NCI-H446 (cell line): Measurements from ENCODE around the gene CLIC4.
A peak's percentile ranks its signal among the peaks of the same experiment; 100 is the strongest.
"Not testable (repeated sequence)": the region's sequence is repeated elsewhere in the genome, so short reads cannot be mapped to it uniquely, and the experiment has no call there.

Experiments
- DNase-seq, 2 experiments: peaks; one replicate each; lab custom pipeline; 2025; lab: John Stamatoyannopoulos, UW

Gene CLIC4

GRCh38 chr1:24717887-24718650, 27.2 kb upstream of the CLIC4 start:
- no peak for DNase-seq

GRCh38 chr1:24720152-24720551, 25.1 kb upstream of the CLIC4 start:
- no peak for DNase-seq

GRCh38 chr1:24721533-24721932, 23.7 kb upstream of the CLIC4 start:
- no peak for DNase-seq

- not testable (repeated sequence) for DNase-seq
Measured at GRCh38 chr1:24722073-24723035, 22.9 kb upstream of the CLIC4 start.

- no peak for DNase-seq
Measured at GRCh38 chr1:24724345-24725208, 20.7 kb upstream of the CLIC4 start.

GRCh38 chr1:24725209-24725651, 20.0 kb upstream of the CLIC4 start:
- DNase-seq, result no peak

GRCh38 chr1:24726741-24727140, 18.5 kb upstream of the CLIC4 start:
- DNase-seq, result no peak

- DNase-seq, result no peak
Measured at GRCh38 chr1:24727501-24728216, 17.6 kb upstream of the CLIC4 start.

GRCh38 chr1:24728982-24729381, 16.3 kb upstream of the CLIC4 start:
- no peak for DNase-seq

- no peak for DNase-seq
Measured at GRCh38 chr1:24732186-24732885, 12.9 kb upstream of the CLIC4 start.

- DNase-seq, result not testable (repeated sequence)
Measured at GRCh38 chr1:24733342-24733741, 11.9 kb upstream of the CLIC4 start.

- DNase-seq, result no peak
Measured at GRCh38 chr1:24735156-24735508, 10.1 kb upstream of the CLIC4 start.

GRCh38 chr1:24735509-24736375, 9.5 kb upstream of the CLIC4 start:
- DNase-seq, result peak; percentile 83 to 88

GRCh38 chr1:24737368-24738117, 7.7 kb upstream of the CLIC4 start:
- no peak for DNase-seq

GRCh38 chr1:24739241-24739640, 6.0 kb upstream of the CLIC4 start:
- DNase-seq, result no peak

GRCh38 chr1:24742090-24742938, 2.9 kb upstream of the CLIC4 start:
- DNase-seq, result no peak

- no peak for DNase-seq
Measured at GRCh38 chr1:24743404-24744211, 1.6 kb upstream of the CLIC4 start.
